Bronchial epithelial cell (primary cell): Measurements from ENCODE around the gene HCAR2. TPM values are rescaled to one million over a fixed set of nuclear protein-coding genes. Genes with fewer than 3 reads are reported as not detected.
"Not testable (repeated sequence)": the region's sequence is repeated elsewhere in the genome, so short reads cannot be mapped to it uniquely, and the experiment has no call there.

Experiments
- DNase-seq: peaks from one replicate; pipeline ENCODE4 v3.0.0-alpha.2; 2010; ENCODE audit warnings: low read depth
- FAIRE-seq: peaks from 2 replicates; lab custom pipeline; 2011; peaks lifted over from hg19 to GRCh38; lab: Jason Lieb, UNC
- H3K27me3 ChIP-seq: 2 replicates; pipeline ENCODE4 v1.5.1; 2011; ENCODE audit warnings: low read length; ENCODE audit not compliant: control insufficient read depth, insufficient read depth
- H3K36me3 ChIP-seq: 2 replicates; pipeline ENCODE4 v1.5.1; 2011; ENCODE audit warnings: low read length; ENCODE audit not compliant: control insufficient read depth, insufficient read depth
- H3K4me3 ChIP-seq: 2 replicates; pipeline ENCODE4 v1.5.1; 2011; ENCODE audit warnings: mild to moderate bottlenecking, low read depth, low read length, control low read depth
- total RNA-seq: library from RNA; depleted of rRNA; stranded (reverse); fragments of >200 nt; gene quantifications from 2 replicates; pipeline ENCODE4 v1.2.1, GENCODE V29; 2014
- TF ChIP-seq, protein P1 (sequence below): IDR thresholded peaks from 2 replicates; pipeline ENCODE4 v1.5.1; 2011; ENCODE audit warnings: mild to moderate bottlenecking, moderate library complexity, low read length, control low read depth, inconsistent platforms; ENCODE audit not compliant: insufficient read depth, severe bottlenecking

The HCAR2 gene
- total RNA-seq, 1 donor from 2014 or later: 1.6 TPM

- H3K4me3 ChIP-seq, DNase-seq, H3K36me3 ChIP-seq, FAIRE-seq, H3K27me3 ChIP-seq: not testable (repeated sequence)
These were observed 27.1 kb downstream of the HCAR2 start for GRCh38 chr12:122676015-122676414.

- Histone ChIP-seq H3K4me3 (no peak overlapping the region), H3K27me3 (no peaks in the 10 kb centered on the region), H3K36me3 (no peaks in the 10 kb centered on the region)
- TF ChIP-seq, protein P1, sequence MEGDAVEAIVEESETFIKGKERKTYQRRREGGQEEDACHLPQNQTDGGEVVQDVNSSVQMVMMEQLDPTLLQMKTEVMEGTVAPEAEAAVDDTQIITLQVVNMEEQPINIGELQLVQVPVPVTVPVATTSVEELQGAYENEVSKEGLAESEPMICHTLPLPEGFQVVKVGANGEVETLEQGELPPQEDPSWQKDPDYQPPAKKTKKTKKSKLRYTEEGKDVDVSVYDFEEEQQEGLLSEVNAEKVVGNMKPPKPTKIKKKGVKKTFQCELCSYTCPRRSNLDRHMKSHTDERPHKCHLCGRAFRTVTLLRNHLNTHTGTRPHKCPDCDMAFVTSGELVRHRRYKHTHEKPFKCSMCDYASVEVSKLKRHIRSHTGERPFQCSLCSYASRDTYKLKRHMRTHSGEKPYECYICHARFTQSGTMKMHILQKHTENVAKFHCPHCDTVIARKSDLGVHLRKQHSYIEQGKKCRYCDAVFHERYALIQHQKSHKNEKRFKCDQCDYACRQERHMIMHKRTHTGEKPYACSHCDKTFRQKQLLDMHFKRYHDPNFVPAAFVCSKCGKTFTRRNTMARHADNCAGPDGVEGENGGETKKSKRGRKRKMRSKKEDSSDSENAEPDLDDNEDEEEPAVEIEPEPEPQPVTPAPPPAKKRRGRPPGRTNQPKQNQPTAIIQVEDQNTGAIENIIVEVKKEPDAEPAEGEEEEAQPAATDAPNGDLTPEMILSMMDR: no peak
- no peak for FAIRE-seq
- DNase-seq: no peak
These were observed 30.6 kb downstream of the HCAR2 start for GRCh38 chr12:122672515-122672914.

GRCh38 chr12:122669397-122670070 is 33.6 kb downstream of the HCAR2 start:
- TF ChIP-seq, protein P1: no peak
- no peak overlapping the region for H3K4me3 ChIP-seq
- FAIRE-seq (no peak), DNase-seq (peak; percentile 18)
- no peaks in the 10 kb centered on the region for H3K27me3 ChIP-seq
- no peaks in the 10 kb centered on the region for H3K36me3 ChIP-seq

GRCh38 chr12:122668268-122668667 is 34.9 kb downstream of the HCAR2 start:
- FAIRE-seq: no peak
- TF ChIP-seq, protein P1: no peak
- no peaks in the 10 kb centered on the region for H3K36me3 ChIP-seq

DNA sequence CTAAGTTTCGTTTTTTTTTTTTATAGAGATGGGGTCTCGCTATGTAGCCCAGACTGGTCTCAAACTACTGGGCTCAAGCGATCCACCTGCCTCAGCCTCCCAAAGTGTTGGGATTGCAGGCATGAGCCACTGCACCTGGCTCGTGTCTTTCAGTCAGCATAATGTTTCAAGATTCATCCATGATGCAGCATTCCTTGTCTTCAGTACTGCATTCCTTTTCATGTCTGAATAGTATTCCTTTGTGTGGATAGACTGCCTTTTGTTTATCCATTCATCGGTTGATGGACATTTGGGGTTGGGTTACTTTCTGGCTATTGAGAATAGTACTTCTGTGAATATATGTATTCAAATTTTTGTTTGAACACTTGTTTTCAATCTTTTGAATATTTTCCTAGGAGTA is 37.4 kb downstream of the HCAR2 start:
- H3K36me3 ChIP-seq: no peaks in the 10 kb centered on the region
- no peak for FAIRE-seq
- DNase-seq: no peak
- H3K27me3 ChIP-seq: no peaks in the 10 kb centered on the region
- no peak overlapping the region for H3K4me3 ChIP-seq
- TF ChIP-seq, protein P1: no peak

More at GRCh38 chr12:122668268-122668667, 34.9 kb downstream of the HCAR2 start:
- H3K27me3 ChIP-seq: no peaks in the 10 kb centered on the region
- no peak overlapping the region for H3K4me3 ChIP-seq
- DNase-seq: no peak

GRCh38 chr12:122665349-122665748 is 37.8 kb downstream of the HCAR2 start:
- no peak overlapping the region for H3K4me3 ChIP-seq
- DNase-seq (no peak), FAIRE-seq (no peak)
- H3K27me3 ChIP-seq: no peaks in the 10 kb centered on the region
- H3K36me3 ChIP-seq: no peaks in the 10 kb centered on the region
- TF ChIP-seq, protein P1: no peak
